HFFc6 (cell line): Measurements from ENCODE around the gene BUB1. TPM values are rescaled to one million over a fixed set of nuclear protein-coding genes. Genes with fewer than 3 reads are reported as not detected.
"Not testable (repeated sequence)": the region's sequence is repeated elsewhere in the genome, so short reads cannot be mapped to it uniquely, and the experiment has no call there.

ENCODE experiments used
- DNase-seq: peaks from one replicate; pipeline ENCODE4 v3.0.0-alpha.2; 2018
- H3K27ac Mint-ChIP-seq: 2 replicates; pipeline ENCODE4 v1.8.0; 2020; ENCODE audit warnings: mild to moderate bottlenecking, mixed read lengths
- H3K27me3 Mint-ChIP-seq: 2 replicates; pipeline ENCODE4 v1.8.0; 2021; ENCODE audit warnings: mild to moderate bottlenecking, moderate library complexity, mixed read lengths; ENCODE audit not compliant: insufficient read depth
- H3K36me3 Mint-ChIP-seq: 2 replicates; pipeline ENCODE4 v1.8.0; 2021; ENCODE audit warnings: low read depth, mixed read lengths
- H3K4me1 Mint-ChIP-seq: 2 replicates; pipeline ENCODE4 v1.8.0; 2020; ENCODE audit warnings: low read depth, mixed read lengths
- H3K4me3 Mint-ChIP-seq: 2 replicates; pipeline ENCODE4 v1.8.0; 2020; ENCODE audit warnings: mild to moderate bottlenecking, moderate library complexity, mixed read lengths
- H3K9me3 Mint-ChIP-seq: 2 replicates; pipeline ENCODE4 v1.8.0; 2020; ENCODE audit warnings: mild to moderate bottlenecking, mixed read lengths
- total RNA-seq, 6 experiments: library from RNA; stranded (reverse); fragmentation: NEBNext Ultra II Directional; extraction: Animal tissue kit (Norgen Biotek cat#: 25700); gene quantifications; 2 replicates in 1 of 6; 3 replicates in 5 of 6; pipeline ENCODE4 v1.2.3, GENCODE V29; 2021

The BUB1 gene
- total RNA-seq, 6 experiments from 2014 or later: 16.6 to 52.3 (median 47.6) TPM

GRCh38 chr2:110608788-110609502 lies 68.9 kb downstream of the BUB1 start:
- H3K4me1 Mint-ChIP-seq, H3K4me3 Mint-ChIP-seq, DNase-seq, H3K9me3 Mint-ChIP-seq, H3K36me3 Mint-ChIP-seq, H3K27ac Mint-ChIP-seq, H3K27me3 Mint-ChIP-seq: not testable (repeated sequence)

GRCh38 chr2:110605057-110605456 lies 72.8 kb downstream of the BUB1 start:
- not testable (repeated sequence) for H3K27me3 Mint-ChIP-seq, H3K9me3 Mint-ChIP-seq, H3K27ac Mint-ChIP-seq, DNase-seq, H3K36me3 Mint-ChIP-seq, H3K4me3 Mint-ChIP-seq, H3K4me1 Mint-ChIP-seq

- H3K4me1 Mint-ChIP-seq, H3K27me3 Mint-ChIP-seq, DNase-seq, H3K36me3 Mint-ChIP-seq, H3K4me3 Mint-ChIP-seq, H3K27ac Mint-ChIP-seq, H3K9me3 Mint-ChIP-seq: not testable (repeated sequence)
These were observed 73.8 kb downstream of the BUB1 start for GRCh38 chr2:110603917-110604591.

GRCh38 chr2:110602139-110602538 lies 75.7 kb downstream of the BUB1 start:
- not testable (repeated sequence) for H3K4me3 Mint-ChIP-seq, H3K4me1 Mint-ChIP-seq, H3K27ac Mint-ChIP-seq, H3K27me3 Mint-ChIP-seq, H3K9me3 Mint-ChIP-seq, DNase-seq, H3K36me3 Mint-ChIP-seq

GRCh38 chr2:110591973-110592372 lies 85.9 kb downstream of the BUB1 start:
- not testable (repeated sequence) for H3K9me3 Mint-ChIP-seq, H3K36me3 Mint-ChIP-seq, H3K4me1 Mint-ChIP-seq, H3K27ac Mint-ChIP-seq, H3K4me3 Mint-ChIP-seq, H3K27me3 Mint-ChIP-seq, DNase-seq

- not testable (repeated sequence) for DNase-seq, H3K4me1 Mint-ChIP-seq, H3K27ac Mint-ChIP-seq, H3K36me3 Mint-ChIP-seq, H3K9me3 Mint-ChIP-seq, H3K27me3 Mint-ChIP-seq, H3K4me3 Mint-ChIP-seq
These were observed 88.1 kb downstream of the BUB1 start for GRCh38 chr2:110589677-110590330.

- H3K4me1 Mint-ChIP-seq, H3K9me3 Mint-ChIP-seq, H3K27me3 Mint-ChIP-seq, H3K4me3 Mint-ChIP-seq, H3K27ac Mint-ChIP-seq, H3K36me3 Mint-ChIP-seq, DNase-seq: not testable (repeated sequence)
These were observed 89.3 kb downstream of the BUB1 start for GRCh38 chr2:110588520-110588919.

Other genes starting within 250 kb of the BUB1 start
- 1 to 10 TPM in 5 of 6 experiments, under 1 TPM in 1; 0.24 to 2.1 (median 1.2) TPM for gene LIMS4, start 205.2 kb downstream of the BUB1 start, total RNA-seq
- gene RGPD6, start 100.8 kb downstream of the BUB1 start, total RNA-seq: 10 to 100 TPM in 5 of 6 experiments, 1 to 10 TPM in 1; 7.6 to 21.6 (median 14.4) TPM
- not detected for gene ACOXL, start 54.5 kb upstream of the BUB1 start, total RNA-seq